Kidney epithelial cell (primary cell): ENCODE data around the gene SLC51B. TPM values are rescaled to one million over a fixed set of nuclear protein-coding genes. Genes with fewer than 3 reads are reported as not detected.
"Not testable (repeated sequence)": the region's sequence is repeated elsewhere in the genome, so short reads cannot be mapped to it uniquely, and the experiment has no call there.

Experiments used
- DNase-seq: peaks from one replicate; pipeline ENCODE4 v3.0.0-alpha.2; 2010; ENCODE audit warnings: low read depth
- H3K27me3 ChIP-seq: 2 replicates; pipeline ENCODE4 v1.6.0; 2011; ENCODE audit warnings: low read length; ENCODE audit not compliant: control insufficient read depth, insufficient read depth
- H3K36me3 ChIP-seq: 2 replicates; pipeline ENCODE4 v1.5.1; 2011; ENCODE audit warnings: low read length; ENCODE audit not compliant: control insufficient read depth, insufficient read depth
- H3K4me3 ChIP-seq: 2 replicates; pipeline ENCODE4 v1.5.1; 2011; ENCODE audit warnings: low read depth, mild to moderate bottlenecking, control low read depth, low read length
- total RNA-seq: library from RNA; depleted of rRNA; stranded (reverse); fragments of >200 nt; gene quantifications from 2 replicates; pipeline ENCODE4 v1.2.3, GENCODE V29; 2015
- TF ChIP-seq, protein P1 (sequence below): IDR thresholded peaks from 2 replicates; pipeline ENCODE4 v1.5.1; 2011; ENCODE audit warnings: mild to moderate bottlenecking, moderate library complexity, low read length, control low read depth, inconsistent platforms; ENCODE audit not compliant: insufficient read depth, poor library complexity, severe bottlenecking

SLC51B gene
- total RNA-seq, 1 donor from 2014 or later = not detected

DNA sequence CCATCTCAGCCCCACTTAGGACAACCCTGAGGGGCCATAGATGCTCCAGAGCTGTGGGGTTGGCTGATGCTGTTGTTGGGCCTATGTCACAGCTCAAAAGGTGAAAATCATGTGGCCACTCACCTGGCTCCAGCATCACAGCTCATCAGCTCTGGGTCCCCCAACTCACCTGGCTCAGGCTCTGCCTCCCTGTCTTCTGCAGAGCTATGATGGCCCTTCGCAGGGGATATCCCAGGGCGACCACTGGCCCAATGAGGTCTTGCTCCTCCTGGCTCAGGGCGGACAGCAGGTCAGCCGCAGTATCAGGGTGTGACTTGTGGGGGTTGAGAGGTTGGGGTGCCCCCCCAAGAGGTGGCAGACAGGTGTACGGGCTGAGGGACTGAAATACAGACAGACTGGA, 54.1 kb downstream of the SLC51B start:
- H3K27me3 ChIP-seq = no peaks in the 10 kb centered on the region
- peaks cover 4% of the 10 kb centered on the region for H3K36me3 ChIP-seq
- no peak for DNase-seq
- TF ChIP-seq, protein P1, sequence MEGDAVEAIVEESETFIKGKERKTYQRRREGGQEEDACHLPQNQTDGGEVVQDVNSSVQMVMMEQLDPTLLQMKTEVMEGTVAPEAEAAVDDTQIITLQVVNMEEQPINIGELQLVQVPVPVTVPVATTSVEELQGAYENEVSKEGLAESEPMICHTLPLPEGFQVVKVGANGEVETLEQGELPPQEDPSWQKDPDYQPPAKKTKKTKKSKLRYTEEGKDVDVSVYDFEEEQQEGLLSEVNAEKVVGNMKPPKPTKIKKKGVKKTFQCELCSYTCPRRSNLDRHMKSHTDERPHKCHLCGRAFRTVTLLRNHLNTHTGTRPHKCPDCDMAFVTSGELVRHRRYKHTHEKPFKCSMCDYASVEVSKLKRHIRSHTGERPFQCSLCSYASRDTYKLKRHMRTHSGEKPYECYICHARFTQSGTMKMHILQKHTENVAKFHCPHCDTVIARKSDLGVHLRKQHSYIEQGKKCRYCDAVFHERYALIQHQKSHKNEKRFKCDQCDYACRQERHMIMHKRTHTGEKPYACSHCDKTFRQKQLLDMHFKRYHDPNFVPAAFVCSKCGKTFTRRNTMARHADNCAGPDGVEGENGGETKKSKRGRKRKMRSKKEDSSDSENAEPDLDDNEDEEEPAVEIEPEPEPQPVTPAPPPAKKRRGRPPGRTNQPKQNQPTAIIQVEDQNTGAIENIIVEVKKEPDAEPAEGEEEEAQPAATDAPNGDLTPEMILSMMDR = no peak
- no peak overlapping the region for H3K4me3 ChIP-seq

DNA sequence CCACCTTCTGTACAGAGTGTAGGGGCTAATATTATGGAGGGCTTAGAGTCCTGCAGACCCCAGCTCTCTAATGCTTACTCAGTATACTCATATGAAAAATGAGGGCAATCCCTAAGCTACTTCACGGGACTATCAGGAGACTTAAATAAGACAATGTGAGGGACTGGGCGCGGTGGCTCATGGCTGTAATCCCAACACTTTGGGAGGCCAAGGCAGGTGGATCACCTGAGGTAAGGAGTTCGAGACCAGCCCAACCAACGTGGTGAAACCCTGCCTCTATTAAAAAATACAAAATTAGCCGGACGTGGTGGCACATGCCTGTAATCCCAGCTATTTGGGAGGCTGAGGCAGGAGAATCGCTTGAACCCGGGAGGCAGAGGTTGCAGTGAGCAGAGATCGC, 54.6 kb downstream of the SLC51B start:
- not testable (repeated sequence) for H3K36me3 ChIP-seq, DNase-seq, H3K27me3 ChIP-seq, H3K4me3 ChIP-seq

DNA sequence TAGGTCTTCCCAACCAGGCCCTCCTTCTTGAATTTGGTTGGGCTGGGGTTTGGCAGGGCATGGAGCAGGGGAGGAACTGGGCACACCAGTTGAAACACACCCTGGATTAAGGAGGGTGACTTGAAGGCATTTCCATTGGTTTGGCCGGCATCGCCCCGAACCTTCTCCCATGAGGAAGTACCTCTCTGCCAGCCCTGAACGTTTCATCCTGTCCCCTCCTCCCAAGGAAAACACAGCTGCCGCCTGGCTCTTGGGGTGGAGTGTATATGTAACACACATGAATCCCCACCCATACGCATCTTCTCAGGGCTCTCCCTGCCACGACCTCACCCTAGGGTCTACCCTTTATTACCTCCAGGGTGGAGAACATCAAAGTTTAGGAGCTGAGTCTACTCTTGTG, 55.3 kb downstream of the SLC51B start:
- Histone ChIP-seq H3K27me3 (no peaks in the 10 kb centered on the region), H3K4me3 (no peak overlapping the region), H3K36me3 (peaks cover 4% of the 10 kb centered on the region)
- no peak for DNase-seq
- TF ChIP-seq, protein P1 = no peak

DNA sequence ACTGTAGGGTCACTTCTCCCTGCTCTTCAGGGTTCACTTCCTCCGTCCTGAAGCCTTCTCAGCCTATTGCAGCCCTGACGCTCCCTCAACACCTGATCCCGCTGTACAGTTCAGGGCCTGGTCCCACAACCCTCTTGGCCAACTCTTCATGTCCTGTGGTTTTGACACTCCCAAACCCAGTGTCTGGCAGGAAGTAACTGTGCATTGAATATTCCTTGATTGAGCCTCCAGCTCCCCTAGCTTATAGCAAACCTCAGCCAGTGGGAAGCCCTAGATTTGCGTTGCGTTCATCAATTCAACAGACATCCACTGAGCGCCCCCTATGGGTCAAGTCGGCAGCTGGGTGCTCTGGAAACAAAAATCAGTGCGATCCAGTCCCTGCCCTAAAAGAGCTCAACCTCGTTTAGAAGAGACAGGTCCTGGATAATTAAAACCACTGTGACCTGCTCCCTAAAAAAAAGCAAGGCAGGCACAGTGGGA, 56.3 kb downstream of the SLC51B start:
- no peak overlapping the region for H3K4me3 ChIP-seq
- DNase-seq = peak; percentile 9
- peaks cover 4% of the 10 kb centered on the region for H3K36me3 ChIP-seq
- TF ChIP-seq, protein P1 = peak; percentile 81
- H3K27me3 ChIP-seq = no peaks in the 10 kb centered on the region

DNA sequence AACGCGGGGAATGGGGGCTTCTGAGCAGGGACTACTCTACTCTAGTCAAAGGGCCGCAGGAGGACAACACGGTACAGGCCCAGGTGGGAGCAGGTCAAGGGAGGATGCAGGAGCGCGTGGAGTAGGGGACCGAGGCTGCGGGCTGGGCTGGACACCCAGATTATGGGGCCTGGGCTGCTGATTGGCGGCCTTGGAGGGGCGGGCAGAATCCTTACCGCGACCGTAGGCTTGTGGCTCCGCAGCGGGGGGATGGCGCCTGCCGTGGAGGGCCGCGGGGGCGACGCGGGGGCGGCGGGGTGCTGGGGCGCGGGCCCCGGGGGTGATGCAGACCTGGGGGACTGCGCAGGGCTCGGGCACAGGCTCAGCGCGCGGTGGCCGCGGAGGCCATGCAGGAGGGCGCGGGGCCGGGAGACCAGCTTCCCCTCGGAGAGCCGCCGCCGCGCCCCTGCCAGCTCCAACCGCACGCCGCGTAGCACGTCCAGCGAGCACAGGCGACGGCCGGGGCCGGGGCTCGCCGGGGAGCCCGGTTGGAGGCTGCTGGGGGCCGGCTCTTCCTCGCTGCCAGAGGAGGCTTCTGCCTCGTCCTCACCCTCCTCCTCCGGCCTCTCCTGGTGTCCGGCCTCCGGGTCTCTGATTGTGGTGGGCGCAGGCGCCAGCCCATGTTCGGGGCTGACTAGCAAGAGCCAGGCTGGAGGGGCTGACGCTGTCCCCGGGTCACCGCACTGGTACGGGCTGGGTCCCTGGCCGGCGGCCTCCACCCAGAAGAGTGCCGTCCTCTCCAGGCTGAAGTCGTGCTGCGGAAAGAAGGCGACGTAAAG, 56.9 kb downstream of the SLC51B start:
- no peak for DNase-seq

DNA sequence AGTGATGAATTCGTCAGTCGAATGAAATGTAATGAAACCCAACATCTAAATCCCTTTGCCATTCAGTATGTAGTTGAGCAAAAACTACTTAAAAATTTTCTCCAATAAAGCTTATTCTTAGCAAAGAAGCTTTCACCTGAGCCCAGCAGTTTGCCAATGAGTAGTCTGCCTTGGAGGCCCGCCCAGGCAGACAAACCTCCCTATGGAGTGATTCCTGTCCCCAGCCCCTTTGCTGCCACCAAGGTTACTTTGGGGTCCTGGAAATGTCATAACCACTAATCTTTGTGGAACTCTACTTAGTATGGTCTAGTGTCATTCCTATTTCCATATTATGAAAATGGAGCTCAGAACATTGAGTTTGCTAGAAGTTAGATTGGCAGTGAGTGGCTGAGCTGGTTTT, 57.7 kb downstream of the SLC51B start:
- no peak for DNase-seq
- H3K36me3 ChIP-seq = peaks cover 4% of the 10 kb centered on the region
- no peaks in the 10 kb centered on the region for H3K27me3 ChIP-seq
- TF ChIP-seq, protein P1 = no peak
- H3K4me3 ChIP-seq = no peak overlapping the region

More for the DNA sequence above, 56.9 kb downstream of the SLC51B start:
- H3K27me3 ChIP-seq = no peaks in the 10 kb centered on the region
- TF ChIP-seq, protein P1 = no peak
- peaks cover 4% of the 10 kb centered on the region for H3K36me3 ChIP-seq
- H3K4me3 ChIP-seq = no peak overlapping the region

Other genes with a start within 250 kb of the SLC51B start
- gene PIF1, start 219.7 kb upstream of the SLC51B start, total RNA-seq = 1.9 and 2.3 TPM in 2 replicates
- gene PLEKHO2, start 203.5 kb upstream of the SLC51B start, total RNA-seq = 11.0 and 13.4 TPM in 2 replicates
- 1.9 and 2.4 TPM in 2 replicates for gene ANKDD1A, start 133.5 kb upstream of the SLC51B start, total RNA-seq
- gene SPG21, start 55.5 kb upstream of the SLC51B start, total RNA-seq = 116 and 118 TPM in 2 replicates
- 17.3 and 18.5 TPM in 2 replicates for gene MTFMT, start 15.7 kb upstream of the SLC51B start, total RNA-seq
- gene RASL12, start 22.6 kb downstream of the SLC51B start, total RNA-seq = 0.92 TPM in 1 of 2 replicates, not detected in the other
- gene KBTBD13, start 31.4 kb downstream of the SLC51B start, total RNA-seq = not detected in 2 replicates
- gene UBAP1L, start 69.8 kb downstream of the SLC51B start, total RNA-seq = 0.68 and 1.2 TPM in 2 replicates
- gene PDCD7, start 88.4 kb downstream of the SLC51B start, total RNA-seq = 20.2 and 25.6 TPM in 2 replicates
- gene CLPX, start 140.0 kb downstream of the SLC51B start, total RNA-seq = 28.1 and 29.6 TPM in 2 replicates
- gene CILP, start 166.1 kb downstream of the SLC51B start, total RNA-seq = not detected in 2 replicates
- gene PARP16, start 241.5 kb downstream of the SLC51B start, total RNA-seq = 9.2 and 11.8 TPM in 2 replicates